ENCODE results near the gene ZNF425.

- no peak for TF ChIP-seq CTCF (conservative IDR thresholded peaks at IDR 0.05; ENCODE audit: low read depth in 2 of 2)
- no peak for TF ChIP-seq POLR2AphosphoS5 (IDR thresholded peaks at IDR 0.05; ENCODE audit: low read depth)
- no peak for TF ChIP-seq REST (IDR thresholded peaks at IDR 0.05; ENCODE audit: unreplicated experiment)
- TF ChIP-seq EZH2 (IDR thresholded peaks at IDR 0.05; ENCODE audit: low read depth, unreplicated experiment): no peak
- no peak for TF ChIP-seq CREB1 (CRISPR knock-in tag; IDR thresholded peaks at IDR 0.05; ENCODE audit: low read depth)
- TF ChIP-seq EZH2phosphoT487 (IDR thresholded peaks at IDR 0.05; ENCODE audit: unreplicated experiment): no peak
- no peak for TF ChIP-seq NANOG (IDR thresholded peaks at IDR 0.05; ENCODE audit: borderline replicate concordance)
- no peak for TF ChIP-seq ZNF462 (CRISPR knock-in tag; IDR thresholded peaks at IDR 0.05)
- no peak for TF ChIP-seq ETS1 (IDR thresholded peaks at IDR 0.05)
- TF ChIP-seq STAT1 (IDR thresholded peaks at IDR 0.05; ENCODE audit: unreplicated experiment): no peak
- TF ChIP-seq JUNB (IDR thresholded peaks at IDR 0.05; ENCODE audit: unreplicated experiment): no peak
- TF ChIP-seq ZNF331 (CRISPR knock-in tag; IDR thresholded peaks at IDR 0.05; ENCODE audit: low read depth): no peak
- TF ChIP-seq ZNF114 (CRISPR knock-in tag; IDR thresholded peaks at IDR 0.05): no peak
Measured at GRCh38 chr7:149087376-149087775, 38.7 kb downstream of the ZNF425 start.

All from GM23338 (cell line).